ENCODE data around the gene MTX1. TPM values are rescaled to one million over a fixed set of nuclear protein-coding genes. Genes with fewer than 3 reads are reported as not detected.

MTX1 gene
- total and polyA plus RNA-seq, 2 of the 4 experiments (the other 2 are of a cell fraction) = 67.2 to 73.7 TPM

DNA sequence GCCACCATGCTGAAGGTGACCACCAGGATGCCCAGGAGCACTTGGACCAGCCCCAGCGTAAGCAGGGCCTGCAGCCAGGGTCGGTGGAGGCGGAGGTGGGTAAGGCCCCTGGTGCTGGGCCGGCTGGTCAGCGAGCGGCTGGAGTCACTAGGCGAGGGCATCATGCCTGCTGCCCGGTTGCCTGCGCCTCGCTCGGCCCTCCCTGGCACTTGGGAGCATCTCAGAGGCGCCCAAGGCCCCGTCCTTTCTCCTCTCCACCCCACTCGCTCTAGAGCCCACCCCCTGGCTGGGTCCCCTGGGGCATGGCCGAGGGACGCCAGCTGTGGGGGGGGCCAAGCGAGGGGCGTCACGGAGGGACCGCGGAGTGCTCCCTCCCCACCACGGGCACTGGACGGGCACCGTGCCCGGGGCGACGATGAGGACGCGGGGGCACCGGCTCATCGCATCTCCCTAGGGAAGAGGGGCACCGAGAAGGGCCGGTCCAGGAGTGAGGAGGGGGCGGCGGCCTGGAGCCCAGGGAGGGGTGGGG lies 46.3 kb downstream of the MTX1 start:
- DNase-seq (no peak), ATAC-seq (ENCODE audit: low read depth) (peak; percentile 7)
- Histone ChIP-seq H3K4me1 (ENCODE audit: control insufficient read depth, insufficient read depth, low read length) (peaks cover 17% of the 10 kb centered on the region), H3K27ac (ENCODE audit: insufficient read depth, low read length) (peak overlapping the region; percentile 71), H4K8ac (ENCODE audit: low read depth in 2 of 2, low read length in 2 of 2) (peak overlapping the region; percentile 17 to 87; a peak in 3 of 4 replicates), H3K9ac (ENCODE audit: low read depth, low read length) (peak overlapping the region; percentile 73), H2BK20ac (ENCODE audit: low read depth, low read length) (no peak overlapping the region), H3K9me1 (ENCODE audit: insufficient read depth, low read length) (peaks cover 4% of the 10 kb centered on the region; the same call in 1 of the 2 replicates), H3K36me3 (ENCODE audit: control insufficient read depth, insufficient read depth, low read length) (peaks cover 15% of the 10 kb centered on the region), H3K23ac (ENCODE audit: low read depth, low read length) (peak overlapping the region; percentile 94), H2AFZ (replicated peaks; ENCODE audit: low read length, poor library complexity) (peak overlapping the region; percentile 98), H4K91ac (ENCODE audit: insufficient read depth, low read depth, low read length) (peak overlapping the region; percentile 47), H3K4ac (ENCODE audit: low read depth, low read length) (peak overlapping the region; percentile 92), H4K5ac (ENCODE audit: low read depth, low read length) (peak overlapping the region; percentile 94), H3K56ac (ENCODE audit: extremely low read depth, insufficient read depth, low read length) (no peak overlapping the region), H2BK15ac (ENCODE audit: low read depth, low read length) (no peak overlapping the region), H2BK120ac (ENCODE audit: low read depth, low read length) (0 out of 2 replicates have a peak overlapping the region, but pooled peaks have one; percentile 10), H3K4me2 (ENCODE audit: low read depth, low read length) (peak overlapping the region; percentile 100), H3K79me1 (ENCODE audit: low read depth in 1 of 2, low read length in 2 of 2) (peaks cover 12 to 42% of the 10 kb centered on the region in 2 experiments), H3K9me3 (ENCODE audit: control insufficient read depth, insufficient read depth, low read length) (no peaks in the 10 kb centered on the region), H2BK5ac (ENCODE audit: low read depth, low read length, poor library complexity, severe bottlenecking) (peak overlapping the region; percentile 77), H2AK9ac (replicated peaks; ENCODE audit: low read depth, low read length, poor library complexity) (peak overlapping the region; percentile 99), H3K4me3 (ENCODE audit: insufficient read depth, low read depth, low read length) (peak overlapping the region; percentile 71), H4K20me1 (ENCODE audit: insufficient read depth, low read length) (no peaks in the 10 kb centered on the region), H3K18ac (ENCODE audit: low read depth, low read length) (peak overlapping the region; percentile 66), H3K27me3 (ENCODE audit: control insufficient read depth, insufficient read depth, low read length) (no peaks in the 10 kb centered on the region), H3K14ac (replicated peaks; ENCODE audit: low read depth, low read length) (peak overlapping the region; percentile 71), H2AK5ac (ENCODE audit: low read depth, low read length) (peak overlapping the region; percentile 97)
- 0% methylated on average over 1 of the region's 35 CpGs; no CpG with 5 or more reads in 1 of the 2 experiments for WGBS, 2 experiments (ENCODE audit: extremely low coverage in 2 of 2, insufficient read length in 1 of 2)
- ChIA-PET CTCF (interaction anchor here (0.6 kb wide), 1 partner anchor 725 kb away, joined by 3 read pairs; no protein-coding TSS in a partner anchor), POLR2A (ENCODE audit: unreplicated experiment) (no interaction called here)
- in situ Hi-C loops (cut with MboI; ENCODE audit: low sequenced_read_pairs) (no loop called here), dilution Hi-C loops (cut with HindIII; ENCODE audit: low sequenced_read_pairs, unreplicated experiment) (no loop called here), intact Hi-C loops (cut with micrococcal nuclease) (loop anchor here (5.0 kb wide), 1 partner anchor 338 kb away; no protein-coding TSS in a partner anchor)
- no TSS peak for BruUV-seq (replicated peaks)
- TF ChIP-seq CHD1 (IDR thresholded peaks at IDR 0.05; ENCODE audit: low read depth, low read length) = no peak
- no peak for TF ChIP-seq SMC3 (IDR thresholded peaks at IDR 0.05; ENCODE audit: low read depth, low read length)
- no peak for TF ChIP-seq FOS (IDR thresholded peaks at IDR 0.05; ENCODE audit: low read depth, low read length)
- TF ChIP-seq BHLHE40 (IDR thresholded peaks at IDR 0.05; ENCODE audit: low read depth, low read length) = no peak
- TF ChIP-seq NFE2L2 (IDR thresholded peaks at IDR 0.05; ENCODE audit: low read depth, low read length) = no peak
- no peak for TF ChIP-seq MXI1 (IDR thresholded peaks at IDR 0.05; ENCODE audit: borderline replicate concordance, low read depth, low read length)
- TF ChIP-seq, protein P1, sequence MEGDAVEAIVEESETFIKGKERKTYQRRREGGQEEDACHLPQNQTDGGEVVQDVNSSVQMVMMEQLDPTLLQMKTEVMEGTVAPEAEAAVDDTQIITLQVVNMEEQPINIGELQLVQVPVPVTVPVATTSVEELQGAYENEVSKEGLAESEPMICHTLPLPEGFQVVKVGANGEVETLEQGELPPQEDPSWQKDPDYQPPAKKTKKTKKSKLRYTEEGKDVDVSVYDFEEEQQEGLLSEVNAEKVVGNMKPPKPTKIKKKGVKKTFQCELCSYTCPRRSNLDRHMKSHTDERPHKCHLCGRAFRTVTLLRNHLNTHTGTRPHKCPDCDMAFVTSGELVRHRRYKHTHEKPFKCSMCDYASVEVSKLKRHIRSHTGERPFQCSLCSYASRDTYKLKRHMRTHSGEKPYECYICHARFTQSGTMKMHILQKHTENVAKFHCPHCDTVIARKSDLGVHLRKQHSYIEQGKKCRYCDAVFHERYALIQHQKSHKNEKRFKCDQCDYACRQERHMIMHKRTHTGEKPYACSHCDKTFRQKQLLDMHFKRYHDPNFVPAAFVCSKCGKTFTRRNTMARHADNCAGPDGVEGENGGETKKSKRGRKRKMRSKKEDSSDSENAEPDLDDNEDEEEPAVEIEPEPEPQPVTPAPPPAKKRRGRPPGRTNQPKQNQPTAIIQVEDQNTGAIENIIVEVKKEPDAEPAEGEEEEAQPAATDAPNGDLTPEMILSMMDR (conservative IDR thresholded peaks at IDR 0.05; ENCODE audit: low read depth, low read length) = no peak
- no peak for TF ChIP-seq RCOR1 (IDR thresholded peaks at IDR 0.05; ENCODE audit: insufficient replicate concordance, low read length)
- no peak; the same call in 1 of the 2 replicates for TF ChIP-seq MAZ (IDR thresholded peaks at IDR 0.05; ENCODE audit: borderline replicate concordance, low read depth, low read length)
- TF ChIP-seq, protein P2, sequence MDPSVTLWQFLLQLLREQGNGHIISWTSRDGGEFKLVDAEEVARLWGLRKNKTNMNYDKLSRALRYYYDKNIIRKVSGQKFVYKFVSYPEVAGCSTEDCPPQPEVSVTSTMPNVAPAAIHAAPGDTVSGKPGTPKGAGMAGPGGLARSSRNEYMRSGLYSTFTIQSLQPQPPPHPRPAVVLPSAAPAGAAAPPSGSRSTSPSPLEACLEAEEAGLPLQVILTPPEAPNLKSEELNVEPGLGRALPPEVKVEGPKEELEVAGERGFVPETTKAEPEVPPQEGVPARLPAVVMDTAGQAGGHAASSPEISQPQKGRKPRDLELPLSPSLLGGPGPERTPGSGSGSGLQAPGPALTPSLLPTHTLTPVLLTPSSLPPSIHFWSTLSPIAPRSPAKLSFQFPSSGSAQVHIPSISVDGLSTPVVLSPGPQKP (IDR thresholded peaks at IDR 0.05; ENCODE audit: borderline replicate concordance, low read depth, low read length) = no peak
- TF ChIP-seq CEBPB (IDR thresholded peaks at IDR 0.05; ENCODE audit: low read depth, low read length) = no peak
- TF ChIP-seq RFX5 (IDR thresholded peaks at IDR 0.05; ENCODE audit: low read depth, low read length) = no peak
